PC-9 (cell line): ENCODE measurements around the gene MS4A15.

Source experiments
- EZH2 ChIP-seq: fragments of 200-600 bp; sonication (generic); IDR thresholded peaks from 2 replicates; pipeline ENCODE4 v1.8.0; 2017; ENCODE audit warnings: antibody characterized with exemption, low read depth
- TF ChIP-seq, protein P1 (sequence below): fragments of 200-600 bp; sonication (generic); conservative IDR thresholded peaks from 2 replicates; pipeline ENCODE4 v1.6.1; 2017; ENCODE audit warnings: mixed run types, antibody characterized with exemption, mild to moderate bottlenecking, moderate library complexity

DNA sequence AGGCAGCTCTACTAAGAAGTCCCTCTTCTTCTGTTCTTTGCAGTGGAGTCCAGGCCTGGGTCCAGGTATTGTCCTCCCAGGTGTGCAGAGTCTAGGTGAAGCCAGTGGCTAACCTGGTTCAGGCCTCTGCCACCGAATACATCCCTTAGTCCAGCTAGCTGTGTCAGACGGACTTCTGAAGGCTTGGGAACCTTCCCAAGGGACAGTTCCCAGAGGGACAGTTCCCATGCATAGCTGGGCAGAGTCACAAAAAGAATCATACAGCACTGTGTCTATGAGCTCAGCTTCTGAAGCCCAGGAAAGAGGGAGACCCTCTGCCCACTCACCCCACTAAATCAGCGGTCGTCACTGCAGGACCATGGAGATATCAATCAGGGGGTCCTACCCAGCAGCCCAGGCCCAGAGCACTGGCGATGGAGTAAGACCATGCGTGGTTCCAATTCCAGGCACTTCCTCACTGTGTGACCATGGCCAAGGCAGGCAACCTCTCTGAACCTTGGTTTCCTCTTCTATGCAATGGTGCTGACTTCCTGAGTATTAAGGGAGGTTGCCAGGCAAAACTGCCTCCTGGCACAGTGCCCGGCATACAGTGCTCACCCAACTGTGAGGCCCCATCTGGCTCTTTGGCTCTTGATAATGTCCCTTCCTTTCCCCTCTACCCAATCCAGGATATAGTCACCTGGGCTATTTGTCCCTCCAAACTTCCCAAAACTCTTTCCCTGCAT, 31.9 kb downstream of the MS4A15 start:
- TF ChIP-seq, protein P1, sequence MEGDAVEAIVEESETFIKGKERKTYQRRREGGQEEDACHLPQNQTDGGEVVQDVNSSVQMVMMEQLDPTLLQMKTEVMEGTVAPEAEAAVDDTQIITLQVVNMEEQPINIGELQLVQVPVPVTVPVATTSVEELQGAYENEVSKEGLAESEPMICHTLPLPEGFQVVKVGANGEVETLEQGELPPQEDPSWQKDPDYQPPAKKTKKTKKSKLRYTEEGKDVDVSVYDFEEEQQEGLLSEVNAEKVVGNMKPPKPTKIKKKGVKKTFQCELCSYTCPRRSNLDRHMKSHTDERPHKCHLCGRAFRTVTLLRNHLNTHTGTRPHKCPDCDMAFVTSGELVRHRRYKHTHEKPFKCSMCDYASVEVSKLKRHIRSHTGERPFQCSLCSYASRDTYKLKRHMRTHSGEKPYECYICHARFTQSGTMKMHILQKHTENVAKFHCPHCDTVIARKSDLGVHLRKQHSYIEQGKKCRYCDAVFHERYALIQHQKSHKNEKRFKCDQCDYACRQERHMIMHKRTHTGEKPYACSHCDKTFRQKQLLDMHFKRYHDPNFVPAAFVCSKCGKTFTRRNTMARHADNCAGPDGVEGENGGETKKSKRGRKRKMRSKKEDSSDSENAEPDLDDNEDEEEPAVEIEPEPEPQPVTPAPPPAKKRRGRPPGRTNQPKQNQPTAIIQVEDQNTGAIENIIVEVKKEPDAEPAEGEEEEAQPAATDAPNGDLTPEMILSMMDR: no peak
- no peak for TF ChIP-seq EZH2
